Tibial nerve (tissue), 4 donors: Measurements from ENCODE around the gene NPRL2. TPM values are rescaled to one million over a fixed set of nuclear protein-coding genes. Genes with fewer than 3 reads are reported as not detected.

Experiments used
- DNase-seq, 2 donors: peaks; one replicate each; pipeline ENCODE4 v3.0.0-alpha.2; 2019; ENCODE audit warnings: low spot score in 2 of 2
- H3K27ac ChIP-seq, 4 donors: fragments of 200-600 bp; sonication (generic) in 3 of 4; one replicate each; pipeline ENCODE4 v1.5.1; 2017 to 2019; ENCODE audit warnings: mild to moderate bottlenecking in 1 of 4
- H3K27me3 ChIP-seq, 2 donors: fragments of 200-600 bp; sonication (generic) in 1 of 2; one replicate each; pipeline versions ENCODE4 v1.5.1 to v1.6.0; 2017 to 2019
- H3K36me3 ChIP-seq, 3 donors: fragments of 200-600 bp; sonication (generic); one replicate each; pipeline ENCODE4 v1.5.1; 2018 to 2019
- H3K4me1 ChIP-seq, 4 donors: fragments of 200-600 bp; sonication (generic) in 3 of 4; one replicate each; pipeline ENCODE4 v1.5.1; 2017 to 2019
- H3K4me3 ChIP-seq, 4 donors: fragments of 200-600 bp; sonication (generic) in 3 of 4; one replicate each; pipeline ENCODE4 v1.5.1; 2017 to 2019; ENCODE audit warnings: mild to moderate bottlenecking in 1 of 4, moderate library complexity in 1 of 4
- H3K9me3 ChIP-seq, 4 donors: fragments of 200-600 bp; sonication (generic) in 3 of 4; one replicate each; pipeline ENCODE4 v1.5.1; 2017 to 2019
- CTCF ChIP-seq, 5 experiments: fragments of 200-600 bp in 3 of 5; fragments of 450-650 bp in 2 of 5; sonication (generic) in 3 of 5; IDR thresholded peaks; one replicate each; pipeline ENCODE4 v1.5.1; 2016 to 2019; ENCODE audit warnings: antibody characterized with exemption in 5 of 5, mild to moderate bottlenecking in 3 of 5, moderate library complexity in 2 of 5
- EP300 ChIP-seq, 2 donors: sonication (generic); formaldehyde crosslinking; IDR thresholded peaks; one replicate each; pipeline ENCODE4 v1.6.1; 2017; ENCODE audit warnings: antibody characterized with exemption in 2 of 2, mild to moderate bottlenecking in 1 of 2
- POLR2A ChIP-seq, 2 donors: fragments of 450-650 bp; IDR thresholded peaks; one replicate each; pipeline ENCODE4 v1.6.1; 2017; ENCODE audit warnings: antibody characterized with exemption in 2 of 2, mild to moderate bottlenecking in 2 of 2, moderate library complexity in 2 of 2
- WGBS, 2 donors: methylation state at CpG; one replicate each; pipeline ENCODE4 v1.1.5; 2018; 5-methylcytosine and 5-hydroxymethylcytosine counted together
- total RNA-seq, 4 donors: library from RNA; depleted of rRNA; stranded (reverse); fragments of >200 nt; gene quantifications; one replicate each; pipeline ENCODE4 v1.1.0, GENCODE V29; 2016

Gene NPRL2
- total RNA-seq, 4 donors from 2014 or later = 22.7 to 35.2 (median 27.2) TPM

- Histone ChIP-seq H3K27ac (no peak overlapping the region), H3K4me3 (no peak overlapping the region), H3K36me3 (no peaks in the 10 kb centered on the region), H3K27me3 (no peaks in the 10 kb centered on the region), H3K9me3 (no peaks in the 10 kb centered on the region), H3K4me1 (peaks cover 0 to 27% (median 8%) of the 10 kb centered on the region in 4 donors)
- no peak for DNase-seq
- TF ChIP-seq EP300 (IDR thresholded peaks at IDR 0.05) (no peak), POLR2A (IDR thresholded peaks at IDR 0.05) (no peak), CTCF (IDR thresholded peaks at IDR 0.05) (no peak)
- 78 to 82% methylated on average over 13 of the region's 13 CpGs for WGBS, 2 donors
These were observed 35.2 kb upstream of the NPRL2 start for GRCh38 chr3:50385754-50386153.

- H3K27ac ChIP-seq = no peak overlapping the region
- TF ChIP-seq CTCF (IDR thresholded peaks at IDR 0.05) (no peak), EP300 (IDR thresholded peaks at IDR 0.05) (no peak), POLR2A (IDR thresholded peaks at IDR 0.05) (no peak)
These were observed 33.2 kb upstream of the NPRL2 start for GRCh38 chr3:50383750-50384149.

GRCh38 chr3:50382722-50383121, 32.1 kb upstream of the NPRL2 start:
- Histone ChIP-seq H3K27ac (peak overlapping the region in 2 of 4 donors; percentile 27 to 50), H3K4me3 (no peak overlapping the region), H3K9me3 (no peaks in the 10 kb centered on the region), H3K27me3 (no peaks in the 10 kb centered on the region), H3K36me3 (no peaks in the 10 kb centered on the region), H3K4me1 (peaks cover 0 to 20% (median 5%) of the 10 kb centered on the region in 4 donors)
- 83 to 86% methylated on average over 12 of the region's 12 CpGs for WGBS, 2 donors
- TF ChIP-seq POLR2A (IDR thresholded peaks at IDR 0.05) (no peak), EP300 (IDR thresholded peaks at IDR 0.05) (no peak), CTCF (IDR thresholded peaks at IDR 0.05) (no peak)
- no peak for DNase-seq

More at GRCh38 chr3:50383750-50384149, 33.2 kb upstream of the NPRL2 start:
- H3K9me3 ChIP-seq = no peaks in the 10 kb centered on the region
- H3K36me3 ChIP-seq = no peaks in the 10 kb centered on the region
- H3K27me3 ChIP-seq = no peaks in the 10 kb centered on the region
- DNase-seq = no peak
- WGBS, 2 donors = 62 to 77% methylated on average over 5 to 6 of the region's 6 CpGs
- H3K4me1 ChIP-seq = peaks cover 0 to 20% (median 5%) of the 10 kb centered on the region in 4 donors
- no peak overlapping the region for H3K4me3 ChIP-seq

GRCh38 chr3:50381383-50381782, 30.8 kb upstream of the NPRL2 start:
- no peak for DNase-seq
- peaks cover 0 to 20% (median 5%) of the 10 kb centered on the region in 4 donors for H3K4me1 ChIP-seq
- TF ChIP-seq EP300 (IDR thresholded peaks at IDR 0.05) (no peak), CTCF (IDR thresholded peaks at IDR 0.05) (no peak), POLR2A (IDR thresholded peaks at IDR 0.05) (no peak)
- WGBS, 2 donors = 89 to 96% methylated on average over 4 of the region's 4 CpGs
- H3K36me3 ChIP-seq = no peaks in the 10 kb centered on the region
- H3K27me3 ChIP-seq = no peaks in the 10 kb centered on the region
- H3K27ac ChIP-seq = no peak overlapping the region
- no peak overlapping the region for H3K4me3 ChIP-seq
- H3K9me3 ChIP-seq = no peaks in the 10 kb centered on the region

- H3K27ac ChIP-seq = no peak overlapping the region
- no peaks in the 10 kb centered on the region for H3K9me3 ChIP-seq
- no peaks in the 10 kb centered on the region for H3K27me3 ChIP-seq
- WGBS, 2 donors = 86 to 90% methylated on average over 17 of the region's 17 CpGs
- no peaks in the 10 kb centered on the region for H3K36me3 ChIP-seq
- TF ChIP-seq EP300 (IDR thresholded peaks at IDR 0.05) = no peak
- no peak for TF ChIP-seq CTCF (IDR thresholded peaks at IDR 0.05)
- TF ChIP-seq POLR2A (IDR thresholded peaks at IDR 0.05) = no peak
- no peak for DNase-seq
- peaks cover 0 to 20% (median 5%) of the 10 kb centered on the region in 4 donors for H3K4me1 ChIP-seq
- H3K4me3 ChIP-seq = no peak overlapping the region
These were observed 30.0 kb upstream of the NPRL2 start for GRCh38 chr3:50380405-50381085.
